SU-DHL-6 (cell line): ENCODE data around the gene H2AZ1.

Source experiments
- H2AFZ ChIP-seq: fragments of 200-600 bp; sonication (generic); 2 replicates; pipeline ENCODE4 v1.6.1; 2014; ENCODE audit warnings: low read depth, mild to moderate bottlenecking, moderate library complexity, mixed read lengths, antibody characterized with exemption, low read length; ENCODE audit not compliant: severe bottlenecking
- H3F3A ChIP-seq: fragments of 200-600 bp; shearing (Covaris generic); 2 replicates; pipeline ENCODE4 v1.6.0; 2016; ENCODE audit warnings: antibody characterized with exemption, mild to moderate bottlenecking; ENCODE audit not compliant: insufficient read depth
- H3K27ac ChIP-seq: fragments of 200-600 bp; sonication (generic); 2 replicates; pipeline ENCODE4 v1.5.1; 2016; ENCODE audit warnings: low read depth, mild to moderate bottlenecking, low read length, moderate library complexity, mixed read lengths
- H3K27me3 ChIP-seq: fragments of 200-600 bp; sonication (generic), shearing (Covaris generic); 2 replicates; pipeline ENCODE4 v1.6.0; 2014; ENCODE audit warnings: mild to moderate bottlenecking, low read length
- H3K36me3 ChIP-seq: fragments of 200-600 bp; sonication (generic); 2 replicates; pipeline ENCODE4 v1.6.1; 2014; ENCODE audit warnings: mild to moderate bottlenecking, low read length, mixed read lengths
- H3K4me2 ChIP-seq: fragments of 300-600, 200-600 bp; shearing (Covaris generic), sonication (generic); 2 replicates; pipeline ENCODE4 v1.6.0; 2014; ENCODE audit warnings: low read length, low read depth, mild to moderate bottlenecking; ENCODE audit not compliant: poor library complexity, severe bottlenecking
- H3K4me3 ChIP-seq: fragments of 200-600 bp; sonication (generic); 2 replicates; pipeline ENCODE4 v1.5.1; 2014; ENCODE audit warnings: antibody characterized with exemption, low read length, mild to moderate bottlenecking, mixed read lengths; ENCODE audit not compliant: insufficient read depth, poor library complexity, severe bottlenecking
- H3K79me2 ChIP-seq: fragments of 200-600 bp; sonication (generic); 2 replicates; pipeline ENCODE4 v1.6.1; 2014; ENCODE audit warnings: mild to moderate bottlenecking, low read length, moderate library complexity; ENCODE audit not compliant: insufficient read depth
- H3K9ac ChIP-seq: fragments of 200-600 bp; sonication (generic); 2 replicates; pipeline ENCODE4 v1.7.0; 2014; ENCODE audit warnings: mild to moderate bottlenecking, low read length
- H3K9me2 ChIP-seq: fragments of 200-600 bp; sonication (generic); replicated peaks from 2 replicates; pipeline ENCODE4 v1.6.1; 2014; ENCODE audit warnings: low read length; ENCODE audit not compliant: insufficient read depth
- H3K9me3 ChIP-seq: fragments of 200-600 bp; sonication (generic); 2 replicates; pipeline ENCODE4 v1.6.1; 2014; ENCODE audit warnings: low read length, mixed read lengths; ENCODE audit not compliant: insufficient read depth
- H4K20me1 ChIP-seq: fragments of 200-600 bp; sonication (generic); 2 replicates; pipeline ENCODE4 v1.6.1; 2014; ENCODE audit warnings: low read depth, mild to moderate bottlenecking, antibody characterized with exemption, low read length, moderate library complexity, mixed read lengths
- EZH2phosphoT487 ChIP-seq: fragments of 200-600 bp; sonication (generic), shearing (Covaris generic); conservative IDR thresholded peaks from 2 replicates; pipeline ENCODE4 v1.6.1; 2018; ENCODE audit warnings: mild to moderate bottlenecking, antibody characterized with exemption, low read length, moderate library complexity, mixed read lengths
- TF ChIP-seq, protein P1 (sequence below): fragments of 200-600 bp; sonication (generic); IDR thresholded peaks from one replicate; pipeline ENCODE4 v1.5.1; 2017; ENCODE audit warnings: antibody characterized with exemption, mild to moderate bottlenecking, low read length, moderate library complexity; ENCODE audit not compliant: insufficient read depth, poor library complexity, severe bottlenecking

H2AZ1 gene

DNA sequence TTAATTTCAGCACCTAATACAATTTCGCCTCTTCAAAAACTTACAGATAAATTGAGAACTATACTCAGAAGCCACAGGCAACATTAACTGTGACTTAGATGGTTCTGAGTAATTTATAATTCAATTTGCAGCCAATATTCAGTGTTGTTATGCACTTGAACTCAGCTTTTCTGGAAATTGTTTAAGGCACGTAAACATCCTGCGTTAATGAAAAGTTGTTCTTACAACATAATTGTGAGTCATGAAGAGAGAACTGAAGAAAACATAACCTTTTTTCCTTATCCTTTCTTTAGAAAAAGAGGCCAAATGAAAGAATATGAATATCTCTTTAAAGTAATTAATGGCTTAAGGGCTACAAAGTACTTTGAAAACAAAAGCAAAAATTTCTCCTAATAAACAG lies 16.6 kb upstream of the H2AZ1 start:
- Histone ChIP-seq H3K4me3 (no peak overlapping the region), H3K4me2 (no peak overlapping the region), H3K9me3 (no peaks in the 10 kb centered on the region), H3K27ac (no peak overlapping the region), H2AFZ (no peak overlapping the region), H4K20me1 (no peaks in the 10 kb centered on the region), H3K9me2 (no peaks in the 10 kb centered on the region), H3K79me2 (no peaks in the 10 kb centered on the region), H3K9ac (no peak overlapping the region), H3K36me3 (no peaks in the 10 kb centered on the region), H3F3A (no peaks in the 10 kb centered on the region), H3K27me3 (no peaks in the 10 kb centered on the region)
- TF ChIP-seq, protein P1, sequence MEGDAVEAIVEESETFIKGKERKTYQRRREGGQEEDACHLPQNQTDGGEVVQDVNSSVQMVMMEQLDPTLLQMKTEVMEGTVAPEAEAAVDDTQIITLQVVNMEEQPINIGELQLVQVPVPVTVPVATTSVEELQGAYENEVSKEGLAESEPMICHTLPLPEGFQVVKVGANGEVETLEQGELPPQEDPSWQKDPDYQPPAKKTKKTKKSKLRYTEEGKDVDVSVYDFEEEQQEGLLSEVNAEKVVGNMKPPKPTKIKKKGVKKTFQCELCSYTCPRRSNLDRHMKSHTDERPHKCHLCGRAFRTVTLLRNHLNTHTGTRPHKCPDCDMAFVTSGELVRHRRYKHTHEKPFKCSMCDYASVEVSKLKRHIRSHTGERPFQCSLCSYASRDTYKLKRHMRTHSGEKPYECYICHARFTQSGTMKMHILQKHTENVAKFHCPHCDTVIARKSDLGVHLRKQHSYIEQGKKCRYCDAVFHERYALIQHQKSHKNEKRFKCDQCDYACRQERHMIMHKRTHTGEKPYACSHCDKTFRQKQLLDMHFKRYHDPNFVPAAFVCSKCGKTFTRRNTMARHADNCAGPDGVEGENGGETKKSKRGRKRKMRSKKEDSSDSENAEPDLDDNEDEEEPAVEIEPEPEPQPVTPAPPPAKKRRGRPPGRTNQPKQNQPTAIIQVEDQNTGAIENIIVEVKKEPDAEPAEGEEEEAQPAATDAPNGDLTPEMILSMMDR = no peak
- TF ChIP-seq EZH2phosphoT487 = no peak

DNA sequence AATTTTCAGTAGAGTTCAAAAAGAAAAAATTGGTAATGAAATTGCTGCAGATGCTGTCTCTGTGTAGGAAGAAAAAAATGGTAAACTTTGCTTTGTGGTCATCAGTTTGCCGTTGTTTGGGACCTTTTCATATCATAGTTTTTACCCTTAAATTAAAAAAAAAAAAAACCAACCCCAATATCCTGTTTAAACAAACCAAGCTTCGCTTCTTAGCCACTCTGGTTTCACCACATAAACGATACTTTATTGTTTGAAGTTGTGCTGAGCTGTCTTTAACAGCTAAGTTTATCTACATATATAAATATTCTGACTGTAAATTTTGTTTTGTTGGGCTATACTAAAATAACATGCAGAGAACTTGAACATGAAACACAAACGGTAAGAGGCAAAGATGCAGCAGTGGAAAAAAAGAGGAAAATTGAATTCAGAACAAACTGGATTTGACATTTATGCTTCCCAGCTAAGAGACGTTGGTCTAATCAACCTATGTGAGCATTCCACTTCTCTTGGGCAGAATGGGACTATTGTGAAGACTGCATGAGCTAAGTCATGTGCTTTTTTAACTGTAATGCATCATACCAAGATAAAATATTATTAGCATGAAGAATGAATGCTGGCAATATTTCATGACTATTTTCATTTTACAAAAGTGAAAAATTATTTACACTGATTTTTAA lies 15.7 kb upstream of the H2AZ1 start:
- Histone ChIP-seq H3K79me2 (no peaks in the 10 kb centered on the region), H3K9me3 (no peaks in the 10 kb centered on the region), H2AFZ (no peak overlapping the region), H3K9ac (no peak overlapping the region), H3K36me3 (no peaks in the 10 kb centered on the region), H3K4me2 (no peak overlapping the region), H3K9me2 (no peaks in the 10 kb centered on the region), H3K27me3 (no peaks in the 10 kb centered on the region), H3K27ac (no peak overlapping the region), H3F3A (no peaks in the 10 kb centered on the region), H3K4me3 (no peak overlapping the region), H4K20me1 (no peaks in the 10 kb centered on the region)
- TF ChIP-seq EZH2phosphoT487 = no peak
- TF ChIP-seq, protein P1 = no peak

DNA sequence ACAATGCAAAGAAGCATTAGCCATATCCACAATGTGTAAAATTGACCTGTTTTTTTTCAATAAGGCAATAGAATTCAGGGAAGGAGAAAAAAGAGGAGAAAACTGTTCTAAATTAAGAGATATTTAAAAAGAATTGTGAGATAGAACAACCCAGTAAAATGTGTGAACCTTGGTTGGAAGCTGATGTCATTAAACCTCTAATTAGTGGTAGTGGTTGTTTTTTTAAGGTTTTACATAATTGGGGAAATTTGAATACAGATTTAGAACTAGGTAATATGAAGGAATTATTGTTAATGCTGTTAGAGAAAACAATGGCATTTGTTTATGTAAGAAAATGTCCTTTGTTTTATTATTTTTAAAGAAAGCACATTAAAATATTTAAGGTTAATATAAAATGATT lies 15.1 kb upstream of the H2AZ1 start:
- H3K4me2 ChIP-seq = no peak overlapping the region
- no peak overlapping the region for H3K4me3 ChIP-seq
- no peaks in the 10 kb centered on the region for H3K9me3 ChIP-seq
- H3K79me2 ChIP-seq = no peaks in the 10 kb centered on the region
- no peak for TF ChIP-seq EZH2phosphoT487
- TF ChIP-seq, protein P1 = no peak
- H3K27me3 ChIP-seq = no peaks in the 10 kb centered on the region
- no peak overlapping the region for H3K9ac ChIP-seq
- H3K27ac ChIP-seq = no peak overlapping the region
- no peaks in the 10 kb centered on the region for H3K36me3 ChIP-seq
- no peak overlapping the region for H2AFZ ChIP-seq
- H4K20me1 ChIP-seq = no peaks in the 10 kb centered on the region
- no peaks in the 10 kb centered on the region for H3F3A ChIP-seq
- no peaks in the 10 kb centered on the region for H3K9me2 ChIP-seq
